ENCODE data around the gene GPR18. TPM values are rescaled to one million over a fixed set of nuclear protein-coding genes. Genes with fewer than 3 reads are reported as not detected.

Gene GPR18
- total RNA-seq (10 to 100 TPM; 15.2 to 16.2 TPM), polyA plus RNA-seq (32.4 TPM)

GRCh38 chr13:99258210-99258860 is at the start of gene GPR18:
Gene GPR18, minus strand, starts transcription at chr13:99258379. Its CDS starts 2,507 bp downstream, at chr13:99255872.
- Histone ChIP-seq H3K27ac (ENCODE audit: low read depth, low read length) (peak within 1 kb of the TSS; percentile 39), H3K36me3 (ENCODE audit: insufficient read depth, low read length) (peaks cover 11% of the 10 kb centered on the region), H3K4me1 (ENCODE audit: insufficient read depth, low read length) (peaks cover 63% of the 10 kb centered on the region), H3K9me3 (ENCODE audit: low read length) (no peaks in the 10 kb centered on the region), H3K27me3 (ENCODE audit: insufficient read depth, low read length, poor library complexity, severe bottlenecking) (no peaks in the 10 kb centered on the region), H3K4me3 (ENCODE audit: low read length) (peak within 1 kb of the TSS; percentile 74)
- Mint-ChIP-seq H3K9me3 (no peaks in the 10 kb centered on the region), H3K36me3 (peaks cover 10 to 52% (median 22%) of the 10 kb centered on the region in 3 donors), H3K27ac (peak within 1 kb of the TSS; percentile 89 to 99 (median 96)), H3K4me1 (peaks cover 65 to 83% (median 78%) of the 10 kb centered on the region in 3 donors), H3K4me3 (peak within 1 kb of the TSS; percentile 91 to 98 (median 96)), H3K27me3 (no peaks in the 10 kb centered on the region)
- ChIA-PET POLR2A (interaction anchor here (0.6 to 4.6 kb wide), 13 partner anchors 11 to 117 kb away, joined by 3 to 55 read pairs (median 5); partner anchors contain the start of gene UBAC2), CTCF (interaction anchor here (0.6 to 4.4 kb wide), 8 partner anchors 10 to 184 kb away, joined by 3 to 68 read pairs (median 5); partner anchors contain the start of gene UBAC2)
- DNase-seq = peak in 4 of 5 donors; percentile 16 to 73 (median 58)

GRCh38 chr13:99307648-99308339 is 49.6 kb upstream of the GPR18 start:
- peak in 2 of 5 donors; percentile 33 to 76 for DNase-seq
- H3K4me1 ChIP-seq (ENCODE audit: insufficient read depth, low read length) = peaks cover 77% of the 10 kb centered on the region
- Mint-ChIP-seq H3K4me3 (peak overlapping the region; percentile 88 to 95 (median 94)), H3K4me1 (peaks cover 75 to 85% (median 84%) of the 10 kb centered on the region in 3 donors), H3K9me3 (no peaks in the 10 kb centered on the region), H3K36me3 (peaks cover 29 to 48% (median 30%) of the 10 kb centered on the region in 3 donors), H3K27ac (peak overlapping the region; percentile 89 to 98 (median 94)), H3K27me3 (no peaks in the 10 kb centered on the region)
- no peaks in the 10 kb centered on the region for H3K36me3 ChIP-seq (ENCODE audit: insufficient read depth, low read length)
- no peaks in the 10 kb centered on the region for H3K27me3 ChIP-seq (ENCODE audit: insufficient read depth, low read length, poor library complexity, severe bottlenecking)
- no peaks in the 10 kb centered on the region for H3K9me3 ChIP-seq (ENCODE audit: low read length)
- peak overlapping the region; percentile 71 for H3K27ac ChIP-seq (ENCODE audit: low read depth, low read length)
- peak overlapping the region; percentile 50 for H3K4me3 ChIP-seq (ENCODE audit: low read length)
- ChIA-PET POLR2A (interaction anchor here (1.4 to 2.0 kb wide), 4 partner anchors 13 to 75 kb away, joined by 3 to 9 read pairs (median 5); no protein-coding TSS in a partner anchor), CTCF (interaction anchor here (1.0 to 9.5 kb wide), 11 partner anchors 11 to 134 kb away, joined by 3 to 94 read pairs (median 5); no protein-coding TSS in a partner anchor)

- Mint-ChIP-seq H3K9me3 (no peaks in the 10 kb centered on the region), H3K27ac (peak within 1 kb of the TSS; percentile 89 to 98 (median 94)), H3K4me3 (peak within 1 kb of the TSS; percentile 88 to 95 (median 94)), H3K4me1 (peaks cover 76 to 85% (median 84%) of the 10 kb centered on the region in 3 donors), H3K27me3 (no peaks in the 10 kb centered on the region), H3K36me3 (peaks cover 25 to 52% (median 30%) of the 10 kb centered on the region in 3 donors)
- POLR2A ChIA-PET = interaction anchor here (1.4 to 2.0 kb wide), 7 partner anchors 11 to 76 kb away, joined by 3 to 9 read pairs (median 4); no protein-coding TSS in a partner anchor
- Histone ChIP-seq H3K4me3 (ENCODE audit: low read length) (peak within 1 kb of the TSS; percentile 50), H3K27ac (ENCODE audit: low read depth, low read length) (peak within 1 kb of the TSS; percentile 71), H3K9me3 (ENCODE audit: low read length) (no peaks in the 10 kb centered on the region), H3K27me3 (ENCODE audit: insufficient read depth, low read length, poor library complexity, severe bottlenecking) (no peaks in the 10 kb centered on the region), H3K36me3 (ENCODE audit: insufficient read depth, low read length) (no peaks in the 10 kb centered on the region), H3K4me1 (ENCODE audit: insufficient read depth, low read length) (peaks cover 77% of the 10 kb centered on the region)
- DNase-seq = peak in 3 of 5 donors; percentile 62 to 70 (median 67)
- CTCF ChIA-PET = interaction anchor here (0.8 to 9.5 kb wide), 12 partner anchors 12 to 134 kb away, joined by 3 to 94 read pairs (median 6); no protein-coding TSS in a partner anchor
These were observed 49.1 kb upstream of the GPR18 start, which contains the start of gene GPR183 for GRCh38 chr13:99307247-99307646. Gene GPR183, minus strand, starts transcription at chr13:99307399. Its CDS starts 11,254 bp downstream, at chr13:99296145.

- H3K27ac ChIP-seq (ENCODE audit: low read depth, low read length) = peak overlapping the region; percentile 71
- peaks cover 30 to 61% (median 30%) of the 10 kb centered on the region in 3 donors for H3K36me3 Mint-ChIP-seq
- DNase-seq = no peak
- peak overlapping the region; percentile 50 for H3K4me3 ChIP-seq (ENCODE audit: low read length)
- peaks cover 75% of the 10 kb centered on the region for H3K4me1 ChIP-seq (ENCODE audit: insufficient read depth, low read length)
- H3K9me3 ChIP-seq (ENCODE audit: low read length) = no peaks in the 10 kb centered on the region
- H3K4me1 Mint-ChIP-seq = peaks cover 71 to 82% (median 81%) of the 10 kb centered on the region in 3 donors
- no peaks in the 10 kb centered on the region for H3K27me3 ChIP-seq (ENCODE audit: insufficient read depth, low read length, poor library complexity, severe bottlenecking)
- H3K4me3 Mint-ChIP-seq = peak overlapping the region; percentile 88 to 95 (median 94)
- H3K27me3 Mint-ChIP-seq = no peaks in the 10 kb centered on the region
- POLR2A ChIA-PET = interaction anchor here (0.5 to 2.0 kb wide), 8 partner anchors 9 to 129 kb away, joined by 3 to 9 read pairs (median 4); no protein-coding TSS in a partner anchor
- no peaks in the 10 kb centered on the region for H3K9me3 Mint-ChIP-seq
- peak overlapping the region; percentile 89 to 98 (median 94) for H3K27ac Mint-ChIP-seq
- H3K36me3 ChIP-seq (ENCODE audit: insufficient read depth, low read length) = no peaks in the 10 kb centered on the region
- CTCF ChIA-PET = interaction anchor here (1.2 to 9.5 kb wide), 11 partner anchors 9 to 131 kb away, joined by 3 to 94 read pairs (median 6); no protein-coding TSS in a partner anchor
These were observed 47.4 kb upstream of the GPR18 start for GRCh38 chr13:99305566-99305965.

GRCh38 chr13:99305158-99305557 is 47.0 kb upstream of the GPR18 start:
- CTCF ChIA-PET = interaction anchor here (1.2 to 9.5 kb wide), 9 partner anchors 10 to 132 kb away, joined by 3 to 94 read pairs (median 13); no protein-coding TSS in a partner anchor
- Histone ChIP-seq H3K27ac (ENCODE audit: low read depth, low read length) (peak overlapping the region; percentile 71), H3K36me3 (ENCODE audit: insufficient read depth, low read length) (no peaks in the 10 kb centered on the region), H3K4me3 (ENCODE audit: low read length) (peak overlapping the region; percentile 50), H3K4me1 (ENCODE audit: insufficient read depth, low read length) (peaks cover 75% of the 10 kb centered on the region), H3K27me3 (ENCODE audit: insufficient read depth, low read length, poor library complexity, severe bottlenecking) (no peaks in the 10 kb centered on the region), H3K9me3 (ENCODE audit: low read length) (no peaks in the 10 kb centered on the region)
- Mint-ChIP-seq H3K4me3 (peak overlapping the region; percentile 88 to 95 (median 94)), H3K4me1 (peaks cover 71 to 82% (median 81%) of the 10 kb centered on the region in 3 donors), H3K9me3 (no peaks in the 10 kb centered on the region), H3K27me3 (no peaks in the 10 kb centered on the region), H3K36me3 (peaks cover 30 to 65% (median 33%) of the 10 kb centered on the region in 3 donors), H3K27ac (peak overlapping the region in 7 of 8 donors; percentile 72 to 98 (median 94))
- POLR2A ChIA-PET = interaction anchor here (0.5 to 1.5 kb wide), 4 partner anchors 9 to 66 kb away, joined by 3 to 5 read pairs (median 4); no protein-coding TSS in a partner anchor
- DNase-seq = no peak

- no peak for DNase-seq
- H3K36me3 ChIP-seq (ENCODE audit: insufficient read depth, low read length) = no peaks in the 10 kb centered on the region
- H3K9me3 ChIP-seq (ENCODE audit: low read length) = no peaks in the 10 kb centered on the region
- peak overlapping the region; percentile 88 to 96 (median 94) for H3K27ac Mint-ChIP-seq
- H3K9me3 Mint-ChIP-seq = no peaks in the 10 kb centered on the region
- peak overlapping the region; percentile 50 for H3K4me3 ChIP-seq (ENCODE audit: low read length)
- ChIA-PET POLR2A (interaction anchor here (0.5 to 1.5 kb wide), 4 partner anchors 8 to 62 kb away, joined by 3 to 4 read pairs (median 4); no protein-coding TSS in a partner anchor), CTCF (interaction anchor here (1.0 to 9.5 kb wide), 11 partner anchors 10 to 132 kb away, joined by 3 to 94 read pairs (median 6); no protein-coding TSS in a partner anchor)
- no peaks in the 10 kb centered on the region for H3K27me3 Mint-ChIP-seq
- peaks cover 30 to 71% (median 35%) of the 10 kb centered on the region in 3 donors for H3K36me3 Mint-ChIP-seq
- peak overlapping the region; percentile 88 to 95 (median 94) for H3K4me3 Mint-ChIP-seq
- H3K4me1 Mint-ChIP-seq = peaks cover 72 to 82% (median 81%) of the 10 kb centered on the region in 3 donors
- H3K27me3 ChIP-seq (ENCODE audit: insufficient read depth, low read length, poor library complexity, severe bottlenecking) = no peaks in the 10 kb centered on the region
- H3K4me1 ChIP-seq (ENCODE audit: insufficient read depth, low read length) = peaks cover 75% of the 10 kb centered on the region
- H3K27ac ChIP-seq (ENCODE audit: low read depth, low read length) = peak overlapping the region; percentile 71
These were observed 46.4 kb upstream of the GPR18 start for GRCh38 chr13:99304541-99304940.
